H9 (cell line): ENCODE measurements around the gene CRTAP. TPM values are rescaled to one million over a fixed set of nuclear protein-coding genes. Genes with fewer than 3 reads are reported as not detected.

Experiments used
- DNase-seq: peaks from one replicate; pipeline ENCODE4 v3.0.0-alpha.2; 2017
- H2AFZ ChIP-seq: one replicate; pipeline ENCODE4 v1.6.1; 2013; ENCODE audit warnings: mild to moderate bottlenecking, low read length, control low read depth, moderate library complexity
- H2AK5ac ChIP-seq: 2 replicates; pipeline ENCODE4 v1.6.1; 2013; ENCODE audit warnings: low read length, control low read depth, mixed read lengths; ENCODE audit not compliant: insufficient read length
- H2BK120ac ChIP-seq: one replicate; pipeline ENCODE4 v1.6.1; 2013; ENCODE audit warnings: low read depth, mild to moderate bottlenecking, low read length, control low read depth, inconsistent platforms; ENCODE audit not compliant: poor library complexity, severe bottlenecking
- H2BK12ac ChIP-seq: 2 replicates; pipeline ENCODE4 v1.6.1; 2013; ENCODE audit warnings: low read length, control low read depth, mixed read lengths, low read depth; ENCODE audit not compliant: insufficient read length
- H2BK15ac ChIP-seq: 2 replicates; pipeline ENCODE4 v1.6.1; 2013; ENCODE audit warnings: low read depth, low read length, control low read depth
- H2BK20ac ChIP-seq: one replicate; pipeline ENCODE4 v1.6.1; 2013; ENCODE audit warnings: low read depth, mild to moderate bottlenecking, low read length, control low read depth, inconsistent platforms; ENCODE audit not compliant: poor library complexity, severe bottlenecking
- H2BK5ac ChIP-seq: 2 replicates; pipeline ENCODE4 v1.6.1; 2013; ENCODE audit warnings: low read length, control low read depth, mixed read lengths; ENCODE audit not compliant: insufficient read length
- H3K14ac ChIP-seq: 2 replicates; pipeline ENCODE4 v1.6.1; 2013; ENCODE audit warnings: low read length, control low read depth; ENCODE audit not compliant: insufficient read depth
- H3K18ac ChIP-seq: 2 replicates; pipeline ENCODE4 v1.6.1; 2013; ENCODE audit warnings: low read depth, mild to moderate bottlenecking, mixed read lengths, low read length, control low read depth; ENCODE audit not compliant: insufficient read length
- H3K23ac ChIP-seq: 2 replicates; pipeline ENCODE4 v1.6.1; 2013; ENCODE audit warnings: low read length, control low read depth, mixed read lengths, low read depth; ENCODE audit not compliant: insufficient read length
- H3K23me2 ChIP-seq: 2 replicates; pipeline ENCODE4 v1.6.1; 2013; ENCODE audit warnings: low read depth, mild to moderate bottlenecking, mixed read lengths, low read length, control low read depth; ENCODE audit not compliant: insufficient read length, poor library complexity, severe bottlenecking
- H3K27ac ChIP-seq: 2 replicates; pipeline ENCODE4 v1.5.1; 2013; ENCODE audit warnings: low read length, control low read depth, mixed read lengths, low read depth; ENCODE audit not compliant: insufficient read length
- H3K27me3 ChIP-seq: 2 replicates; pipeline ENCODE4 v1.6.1; 2013; ENCODE audit warnings: low read length, control low read depth, inconsistent platforms; ENCODE audit not compliant: insufficient read depth
- H3K4ac ChIP-seq: 2 replicates; pipeline ENCODE4 v1.6.1; 2013; ENCODE audit warnings: low read depth, mild to moderate bottlenecking, control low read depth, inconsistent platforms, low read length, moderate library complexity
- H3K4me1 ChIP-seq: 2 replicates; pipeline ENCODE4 v1.6.1; 2013; ENCODE audit warnings: low read length, control low read depth, inconsistent platforms; ENCODE audit not compliant: insufficient read depth
- H3K4me2 ChIP-seq: 2 replicates; pipeline ENCODE4 v1.6.1; 2013; ENCODE audit warnings: low read length, control low read depth, mixed read lengths; ENCODE audit not compliant: insufficient read length, insufficient read depth
- H3K56ac ChIP-seq: 2 replicates; pipeline ENCODE4 v1.6.1; 2013; ENCODE audit warnings: low read depth, mild to moderate bottlenecking, mixed read lengths, low read length, control low read depth; ENCODE audit not compliant: insufficient read length
- H3K79me1 ChIP-seq: 2 replicates; pipeline ENCODE4 v1.6.1; 2013; ENCODE audit warnings: low read depth, mild to moderate bottlenecking, moderate library complexity, low read length, control low read depth, inconsistent platforms; ENCODE audit not compliant: insufficient read depth, poor library complexity, severe bottlenecking
- H3K79me2 ChIP-seq: 2 replicates; pipeline ENCODE4 v1.6.1; 2013; ENCODE audit warnings: low read length, control low read depth, inconsistent platforms; ENCODE audit not compliant: insufficient read depth
- H3K9ac ChIP-seq: 2 replicates; pipeline ENCODE4 v1.6.1; 2013; ENCODE audit warnings: low read length, control low read depth, mixed read lengths; ENCODE audit not compliant: insufficient read length; ENCODE audit errors: extremely low read depth
- H3K9me3 ChIP-seq: one replicate; pipeline ENCODE4 v1.6.1; 2013; ENCODE audit warnings: low read depth, low read length, inconsistent platforms; ENCODE audit not compliant: control insufficient read depth
- H3T11ph ChIP-seq: one replicate; pipeline ENCODE4 v1.6.1; 2013; ENCODE audit warnings: mild to moderate bottlenecking, low read length, control low read depth, inconsistent platforms
- H4K20me1 ChIP-seq: one replicate; pipeline ENCODE4 v1.6.1; 2013; ENCODE audit not compliant: control insufficient read depth, insufficient read length, insufficient read depth
- H4K5ac ChIP-seq: 2 replicates; pipeline ENCODE4 v1.6.1; 2013; ENCODE audit warnings: low read depth, mild to moderate bottlenecking, mixed read lengths, low read length, control low read depth; ENCODE audit not compliant: insufficient read length
- H4K8ac ChIP-seq: replicated peaks from 2 replicates; pipeline ENCODE4 v1.6.1; 2013; ENCODE audit warnings: low read length, control low read depth, mixed read lengths, low read depth; ENCODE audit not compliant: insufficient read length
- H4K91ac ChIP-seq: 2 replicates; pipeline ENCODE4 v1.6.1; 2013; ENCODE audit warnings: low read depth, mild to moderate bottlenecking, moderate library complexity, mixed read lengths, low read length, control low read depth; ENCODE audit not compliant: insufficient read length
- H3K27ac Mint-ChIP-seq, 3 experiments: 2 replicates in 2 of 3; 3 replicates in 1 of 3; pipeline ENCODE4 v1.8.0; 2020 to 2021; ENCODE audit warnings: mixed read lengths in 3 of 3, mild to moderate bottlenecking in 1 of 3, moderate library complexity in 1 of 3
- H3K27me3 Mint-ChIP-seq: 2 replicates; pipeline ENCODE4 v1.8.0; 2021; ENCODE audit warnings: low read depth, mild to moderate bottlenecking, moderate library complexity, mixed read lengths
- H3K36me3 Mint-ChIP-seq, 3 experiments: 2 replicates in 2 of 3; 3 replicates in 1 of 3; pipeline ENCODE4 v1.8.0; 2020 to 2021; ENCODE audit warnings: low read depth in 3 of 3, mixed read lengths in 3 of 3; ENCODE audit not compliant: insufficient read depth in 1 of 3
- H3K4me1 Mint-ChIP-seq, 2 experiments: 2 replicates each; pipeline ENCODE4 v1.8.0; 2020; ENCODE audit warnings: mixed read lengths in 2 of 2
- H3K4me3 Mint-ChIP-seq, 2 experiments: 2 replicates in 1 of 2; 3 replicates in 1 of 2; pipeline ENCODE4 v1.8.0; 2020 to 2021; ENCODE audit warnings: mild to moderate bottlenecking in 2 of 2, mixed read lengths in 2 of 2, moderate library complexity in 1 of 2
- H3K9me3 Mint-ChIP-seq, 2 experiments: 2 replicates in 1 of 2; 3 replicates in 1 of 2; pipeline ENCODE4 v1.8.0; 2020; ENCODE audit warnings: mild to moderate bottlenecking in 2 of 2, mixed read lengths in 2 of 2, moderate library complexity in 1 of 2
- CTCF ChIP-seq: fragments of 200-600 bp; sonication (generic); conservative IDR thresholded peaks from 3 replicates; pipeline ENCODE4 v1.8.0; 2021; ENCODE audit warnings: antibody characterized with exemption, mild to moderate bottlenecking
- WGBS: extraction: QIAGEN DNeasy Blood & Tissue Kit; methylation state at CpG from one replicate; pipeline ENCODE4 v1.1.7; 2013; ENCODE audit warnings: missing lambda C conversion rate, low lambda C conversion rate, mixed read lengths; ENCODE audit not compliant: insufficient read length; ENCODE audit errors: extremely low coverage; 5-methylcytosine and 5-hydroxymethylcytosine counted together
- total RNA-seq: library from RNA; stranded (reverse); gene quantifications from 2 replicates; pipeline ENCODE4 v1.2.1, GENCODE V29; 2021

CRTAP gene
- total RNA-seq, 1 experiment from 2014 or later, result 159 TPM

- Histone ChIP-seq H3K18ac (no peak overlapping the region), H3K14ac (no peak overlapping the region), H2AK5ac (no peak overlapping the region), H3K4me2 (no peak overlapping the region), H3K27ac (no peak overlapping the region), H3K79me2 (no peaks in the 10 kb centered on the region), H3K9me3 (no peaks in the 10 kb centered on the region), H4K8ac (no peak overlapping the region), H2BK12ac (no peak overlapping the region), H3K23me2 (no peaks in the 10 kb centered on the region), H2BK20ac (no peak overlapping the region), H3K9ac (no peak overlapping the region), H3K23ac (no peak overlapping the region), H3K4ac (no peak overlapping the region), H3K4me1 (no peaks in the 10 kb centered on the region), H3T11ph (no peak overlapping the region), H2BK5ac (no peak overlapping the region), H3K27me3 (no peaks in the 10 kb centered on the region), H4K91ac (no peak overlapping the region), H3K79me1 (no peaks in the 10 kb centered on the region), H4K20me1 (no peaks in the 10 kb centered on the region), H2AFZ (no peak overlapping the region), H3K56ac (no peak overlapping the region), H4K5ac (no peak overlapping the region), H2BK120ac (no peak overlapping the region), H2BK15ac (no peak overlapping the region)
- WGBS, result no CpG with 5 or more reads among the region's 1 CpG
- no peak for TF ChIP-seq CTCF
- DNase-seq, result no peak
- no peaks in the 10 kb centered on the region for H3K4me1 Mint-ChIP-seq
- no peaks in the 10 kb centered on the region for H3K36me3 Mint-ChIP-seq
- H3K4me3 Mint-ChIP-seq, result no peak overlapping the region
- no peaks in the 10 kb centered on the region; a peak in 1 of 5 replicates for H3K9me3 Mint-ChIP-seq
- no peaks in the 10 kb centered on the region for H3K27me3 Mint-ChIP-seq
- no peak overlapping the region for H3K27ac Mint-ChIP-seq
Observed at GRCh38 chr3:33165372-33165771, 51.6 kb downstream of the CRTAP start.
